OCI-LY3 (cell line): ENCODE data around the gene PIEZO2.

ENCODE experiments used
- H2AFZ ChIP-seq: fragments of 200-600, 300-600 bp; shearing (Covaris generic); 2 replicates; pipeline ENCODE4 v1.6.0; 2014; ENCODE audit warnings: antibody characterized with exemption, low read depth, low read length
- H3K27ac ChIP-seq: fragments of 200-600, 300-600 bp; sonication (generic); 2 replicates; pipeline ENCODE4 v1.5.1; 2014; ENCODE audit warnings: mild to moderate bottlenecking, low read length, moderate library complexity, mixed read lengths
- H3K27me3 ChIP-seq: fragments of 200-600, 300-600 bp; sonication (generic); 2 replicates; pipeline ENCODE4 v1.6.1; 2014; ENCODE audit warnings: low read depth, low read length, mixed read lengths
- H3K36me3 ChIP-seq: fragments of 200-600, 300-600 bp; sonication (generic); replicated peaks from 2 replicates; pipeline ENCODE3; 2014; ENCODE audit warnings: low read depth, low read length, mixed read lengths
- H3K4me1 ChIP-seq: fragments of 300-600, 200-600 bp; sonication (generic); 2 replicates; pipeline ENCODE4 v1.6.1; 2014; ENCODE audit warnings: low read length, mixed read lengths
- H3K4me2 ChIP-seq: fragments of 200-600, 300-600 bp; sonication (generic); 2 replicates; pipeline ENCODE4 v1.6.1; 2014; ENCODE audit warnings: low read length, mixed read lengths
- H3K4me3 ChIP-seq: fragments of 300-600, 200-600 bp; sonication (generic); 2 replicates; pipeline ENCODE4 v1.5.1; 2014; ENCODE audit warnings: antibody characterized with exemption, mild to moderate bottlenecking, low read length, moderate library complexity
- H3K79me2 ChIP-seq: fragments of 300-600, 200-600 bp; shearing (Covaris generic); 2 replicates; pipeline ENCODE4 v1.6.1; 2014; ENCODE audit warnings: mild to moderate bottlenecking, low read length, mixed read lengths
- H3K9ac ChIP-seq: fragments of 300-600, 200-600 bp; shearing (Covaris generic); 2 replicates; pipeline ENCODE4 v1.6.0; 2014; ENCODE audit warnings: mild to moderate bottlenecking, low read length, moderate library complexity
- H3K9me3 ChIP-seq: fragments of 200-600, 300-600 bp; shearing (Covaris generic); 2 replicates; pipeline ENCODE4 v1.6.1; 2014; ENCODE audit warnings: low read length, mixed read lengths; ENCODE audit not compliant: insufficient read depth
- H4K20me1 ChIP-seq: fragments of 200-600, 300-600 bp; sonication (generic); 2 replicates; pipeline ENCODE4 v1.6.1; 2016; ENCODE audit warnings: low read length, mixed read lengths; ENCODE audit not compliant: insufficient read depth
- EZH2phosphoT487 ChIP-seq: fragments of 200-600 bp; shearing (Covaris generic); IDR thresholded peaks from 2 replicates; pipeline ENCODE4 v1.6.1; 2018; ENCODE audit warnings: antibody characterized with exemption, mixed run types, low read depth
- TF ChIP-seq, protein P1 (sequence below): fragments of 200-600, 300-600 bp; sonication (generic); IDR thresholded peaks from 2 replicates; pipeline ENCODE4 v1.5.1; 2014; ENCODE audit warnings: antibody characterized with exemption, low read length, low read depth

PIEZO2 gene

GRCh38 chr18:10953672-10954071, 195.7 kb downstream of the PIEZO2 start:
- no peaks in the 10 kb centered on the region for H3K79me2 ChIP-seq
- no peak overlapping the region for H3K4me2 ChIP-seq
- H3K27me3 ChIP-seq, result no peaks in the 10 kb centered on the region
- H3K4me3 ChIP-seq, result no peak overlapping the region
- no peaks in the 10 kb centered on the region for H4K20me1 ChIP-seq
- H3K9me3 ChIP-seq, result no peaks in the 10 kb centered on the region; the same call in 1 of the 2 replicates
- H3K9ac ChIP-seq, result no peak overlapping the region
- H3K4me1 ChIP-seq, result no peaks in the 10 kb centered on the region
- H3K36me3 ChIP-seq, result no peaks in the 10 kb centered on the region
- H3K27ac ChIP-seq, result no peak overlapping the region
- H2AFZ ChIP-seq, result no peak overlapping the region
- TF ChIP-seq, protein P1, sequence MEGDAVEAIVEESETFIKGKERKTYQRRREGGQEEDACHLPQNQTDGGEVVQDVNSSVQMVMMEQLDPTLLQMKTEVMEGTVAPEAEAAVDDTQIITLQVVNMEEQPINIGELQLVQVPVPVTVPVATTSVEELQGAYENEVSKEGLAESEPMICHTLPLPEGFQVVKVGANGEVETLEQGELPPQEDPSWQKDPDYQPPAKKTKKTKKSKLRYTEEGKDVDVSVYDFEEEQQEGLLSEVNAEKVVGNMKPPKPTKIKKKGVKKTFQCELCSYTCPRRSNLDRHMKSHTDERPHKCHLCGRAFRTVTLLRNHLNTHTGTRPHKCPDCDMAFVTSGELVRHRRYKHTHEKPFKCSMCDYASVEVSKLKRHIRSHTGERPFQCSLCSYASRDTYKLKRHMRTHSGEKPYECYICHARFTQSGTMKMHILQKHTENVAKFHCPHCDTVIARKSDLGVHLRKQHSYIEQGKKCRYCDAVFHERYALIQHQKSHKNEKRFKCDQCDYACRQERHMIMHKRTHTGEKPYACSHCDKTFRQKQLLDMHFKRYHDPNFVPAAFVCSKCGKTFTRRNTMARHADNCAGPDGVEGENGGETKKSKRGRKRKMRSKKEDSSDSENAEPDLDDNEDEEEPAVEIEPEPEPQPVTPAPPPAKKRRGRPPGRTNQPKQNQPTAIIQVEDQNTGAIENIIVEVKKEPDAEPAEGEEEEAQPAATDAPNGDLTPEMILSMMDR, result no peak
- TF ChIP-seq EZH2phosphoT487, result no peak

DNA sequence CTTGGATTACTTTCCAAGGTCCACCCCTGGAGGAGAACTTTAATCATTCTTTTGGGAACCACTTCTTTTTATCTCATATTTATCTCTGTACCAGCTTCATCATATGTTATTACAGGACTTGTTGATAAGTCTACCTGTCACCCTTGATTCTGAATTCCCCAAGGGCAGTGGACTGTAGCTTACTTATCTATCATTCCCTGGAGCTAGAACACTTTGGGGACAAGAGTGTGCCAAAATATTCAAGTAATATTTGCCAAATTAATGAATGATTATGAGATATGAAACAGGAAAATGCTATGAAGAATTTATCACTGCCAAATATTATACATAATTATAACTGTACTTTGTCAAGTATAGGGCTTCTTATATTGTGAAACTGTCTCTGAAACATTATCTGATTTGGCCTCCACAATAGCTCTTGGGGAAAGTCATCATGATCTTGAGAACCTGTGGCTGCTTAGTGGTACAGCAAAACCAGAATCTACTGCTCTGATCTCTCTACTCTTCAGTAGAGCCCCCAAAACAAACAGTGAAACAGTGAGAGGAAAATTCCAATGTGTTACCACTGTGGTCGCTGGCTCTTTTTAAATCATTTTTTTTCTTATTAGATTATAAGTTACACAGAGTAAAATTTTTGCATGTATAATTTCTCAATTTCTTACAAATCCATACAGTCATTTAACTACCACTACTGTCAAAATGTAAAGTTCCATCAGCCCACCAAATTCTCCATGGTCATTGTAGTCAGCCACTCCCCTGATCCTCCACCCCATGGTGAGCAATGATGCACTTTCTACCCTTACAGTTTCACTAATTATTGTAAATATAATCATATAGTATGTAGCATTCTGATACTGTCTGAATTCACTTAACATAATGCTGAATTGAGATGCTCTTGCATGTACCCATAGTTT, 197.5 kb downstream of the PIEZO2 start:
- H3K79me2 ChIP-seq, result no peaks in the 10 kb centered on the region
- no peak overlapping the region for H2AFZ ChIP-seq
- H3K27ac ChIP-seq, result no peak overlapping the region
- no peaks in the 10 kb centered on the region for H3K27me3 ChIP-seq
- H3K9ac ChIP-seq, result no peak overlapping the region
- TF ChIP-seq EZH2phosphoT487, result no peak
- TF ChIP-seq, protein P1, result no peak
- H3K9me3 ChIP-seq, result no peaks in the 10 kb centered on the region; the same call in 1 of the 2 replicates
- H3K4me1 ChIP-seq, result no peaks in the 10 kb centered on the region
- H3K36me3 ChIP-seq, result no peaks in the 10 kb centered on the region
- H4K20me1 ChIP-seq, result no peaks in the 10 kb centered on the region
- no peak overlapping the region for H3K4me3 ChIP-seq
- H3K4me2 ChIP-seq, result no peak overlapping the region

- Histone ChIP-seq H3K27me3 (no peaks in the 10 kb centered on the region), H3K36me3 (no peaks in the 10 kb centered on the region), H3K4me2 (no peak overlapping the region), H4K20me1 (no peaks in the 10 kb centered on the region), H3K9ac (no peak overlapping the region), H3K79me2 (no peaks in the 10 kb centered on the region), H3K4me3 (no peak overlapping the region), H3K4me1 (no peaks in the 10 kb centered on the region), H3K9me3 (peaks cover 6% of the 10 kb centered on the region; the same call in 1 of the 2 replicates), H3K27ac (no peak overlapping the region), H2AFZ (no peak overlapping the region)
- no peak for TF ChIP-seq EZH2phosphoT487
- TF ChIP-seq, protein P1, result no peak
These were observed 198.3 kb downstream of the PIEZO2 start for GRCh38 chr18:10950876-10951630.
